ENCODE results near the gene CYP2B6.
"Not testable (repeated sequence)": the region's sequence is repeated elsewhere in the genome, so short reads cannot be mapped to it uniquely, and the experiment has no call there.

The CYP2B6 gene

DNA sequence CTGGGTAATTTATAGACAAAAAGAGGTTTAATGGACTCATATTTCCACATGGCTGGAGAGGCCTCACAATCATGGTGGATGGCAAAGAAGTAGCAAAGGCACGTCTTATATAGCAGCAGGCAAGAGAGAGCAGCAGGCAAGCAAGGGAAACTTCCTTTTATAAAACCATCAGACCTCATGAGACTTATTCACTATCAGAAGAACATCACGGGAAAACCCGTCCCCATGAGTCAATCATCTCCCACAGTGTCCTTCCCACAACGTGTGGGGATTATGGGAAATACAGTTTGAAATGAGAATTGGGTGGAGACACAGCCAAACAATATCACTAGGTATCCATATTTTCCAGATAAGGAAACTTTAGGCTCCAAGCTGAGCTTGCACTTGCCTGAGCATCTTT, 9.5 kb upstream of the CYP2B6 start:
- no peak for DNase-seq

DNA sequence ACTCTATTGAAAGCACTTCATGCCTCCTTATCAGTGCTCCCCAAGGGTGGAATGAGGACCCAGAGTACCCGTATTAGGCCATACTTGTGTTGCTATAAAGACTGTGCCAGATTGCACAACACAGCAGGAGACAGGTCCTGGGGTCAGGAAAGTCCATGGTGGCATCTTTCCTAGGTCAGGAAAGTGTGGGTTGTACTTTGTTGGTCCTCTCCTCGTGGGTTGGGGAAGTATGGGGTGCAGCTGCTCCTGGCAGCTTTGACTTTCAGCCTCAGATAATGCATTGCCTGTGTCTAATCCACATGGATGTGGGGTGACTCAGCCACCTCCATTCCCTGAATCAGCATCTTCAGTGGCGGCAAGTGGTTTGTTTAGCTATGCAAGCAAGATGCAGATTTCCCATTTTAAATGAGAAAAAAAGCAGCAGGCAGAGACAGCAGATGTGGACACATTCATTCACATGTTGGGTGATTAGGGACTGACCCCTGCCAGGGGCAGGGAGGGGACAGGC, 8.4 kb upstream of the CYP2B6 start:
- DNase-seq = no peak

DNA sequence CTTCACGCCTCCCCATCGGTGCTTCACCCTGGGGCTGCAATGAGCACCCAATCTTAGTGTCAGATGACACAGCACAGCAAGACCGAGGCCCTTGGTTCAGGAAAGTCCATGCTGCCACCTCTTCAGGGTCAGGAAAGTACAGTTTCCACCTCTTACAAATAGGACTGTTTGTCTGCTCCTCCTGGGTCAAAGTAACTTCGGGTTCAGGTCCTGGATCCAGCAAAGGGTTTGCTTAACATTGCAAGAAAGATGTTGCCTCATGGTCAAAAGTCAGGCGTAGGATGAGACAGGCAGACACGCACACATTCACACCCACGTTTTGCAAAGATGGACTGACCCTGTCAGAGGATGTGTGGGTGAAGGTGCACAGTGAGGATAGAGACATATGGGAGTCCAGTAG, 1.6 kb upstream of the CYP2B6 start:
- DNase-seq = no peak

DNA sequence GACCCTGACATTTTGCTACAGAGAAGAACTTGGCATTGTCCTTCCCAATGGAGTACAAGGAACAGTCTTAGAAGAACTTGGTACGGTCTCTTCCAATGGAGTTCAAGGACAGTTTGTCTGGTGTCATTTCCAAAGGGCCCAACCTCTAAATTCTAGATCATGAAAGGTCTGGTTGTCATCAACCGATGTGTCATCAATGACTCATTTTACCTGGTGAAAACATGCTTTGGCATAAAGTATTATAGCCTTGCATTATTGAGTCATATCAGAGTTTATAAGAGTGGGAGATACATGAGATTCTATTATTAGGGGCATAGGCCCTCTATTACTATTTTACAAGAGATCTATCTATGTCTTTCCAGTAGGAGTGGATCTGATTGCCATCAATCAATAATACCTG, 4.3 kb downstream of the CYP2B6 start:
- DNase-seq = no peak

DNA sequence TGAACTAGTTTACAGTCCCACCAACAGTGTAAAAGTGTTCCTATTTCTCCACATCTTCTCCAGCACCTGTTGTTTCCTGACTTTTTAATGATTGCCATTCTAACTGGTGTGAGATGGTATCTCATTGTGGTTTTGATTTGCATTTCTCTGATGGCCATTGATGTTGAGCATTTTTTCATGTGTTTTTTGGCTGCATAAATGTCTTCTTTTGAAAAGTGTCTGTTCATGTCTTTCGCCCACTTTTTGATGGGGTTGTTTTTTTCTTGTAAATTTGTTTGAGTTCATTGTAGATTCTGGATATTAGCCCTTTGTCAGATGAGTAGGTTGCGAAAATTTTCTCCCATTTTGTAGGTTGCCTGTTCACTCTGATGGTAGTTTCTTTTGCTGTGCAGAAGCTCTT, 7.9 kb downstream of the CYP2B6 start:
- DNase-seq = not testable (repeated sequence)

DNA sequence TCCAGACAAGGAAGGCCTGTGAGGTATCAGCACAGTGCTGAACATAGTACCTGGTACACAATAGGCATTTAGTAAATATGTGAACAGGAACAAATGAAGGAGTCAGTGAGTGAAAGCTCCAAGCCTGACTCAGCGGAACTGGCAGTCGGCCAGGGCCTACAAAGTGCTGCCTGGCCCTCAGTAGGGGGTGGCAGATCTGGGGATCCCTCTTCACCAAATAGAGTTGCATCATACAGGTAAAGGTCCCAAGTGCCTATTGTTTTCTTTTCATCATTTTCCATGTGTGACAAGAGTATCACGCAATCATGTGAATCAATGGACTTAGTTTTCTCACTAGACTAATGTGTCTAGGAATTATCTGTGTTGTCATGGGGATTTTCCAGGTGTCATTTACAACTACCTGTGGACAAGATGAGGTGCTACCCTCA, 9.2 kb downstream of the CYP2B6 start:
- DNase-seq = no peak

DNA sequence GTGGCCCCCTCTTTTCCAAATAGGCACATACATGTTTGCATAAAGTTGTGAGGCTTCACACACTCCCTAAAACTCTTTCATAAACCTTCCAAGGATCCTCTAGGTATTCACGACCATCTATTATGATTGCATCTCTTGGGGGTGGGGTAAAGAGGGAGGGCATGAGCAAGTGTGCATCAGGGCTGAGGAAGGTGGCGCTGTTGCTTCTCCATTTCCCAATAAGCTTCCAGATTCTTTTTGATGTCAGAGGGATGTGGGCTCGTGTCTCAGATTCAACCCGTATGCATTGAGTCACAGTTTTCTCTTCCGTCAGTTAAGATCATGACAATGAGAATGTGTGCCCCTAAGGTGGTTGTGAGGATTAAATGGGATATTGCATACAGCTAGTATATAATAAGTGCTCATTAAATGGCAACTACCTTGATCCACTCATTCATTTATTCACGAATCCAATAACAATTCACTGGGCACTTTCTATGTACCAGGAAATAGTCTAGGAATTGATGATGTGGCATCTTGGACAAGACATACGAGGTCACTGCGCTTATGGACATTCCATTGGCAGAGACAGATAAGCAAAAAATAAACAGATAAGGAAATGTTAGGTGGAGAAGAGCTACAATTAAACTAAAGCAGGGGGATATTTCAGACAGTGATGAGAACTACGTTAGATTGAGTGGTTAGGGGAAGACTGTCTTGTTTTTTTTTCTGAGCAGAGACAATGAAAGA, 10.3 kb downstream of the CYP2B6 start:
- DNase-seq = no peak

DNA sequence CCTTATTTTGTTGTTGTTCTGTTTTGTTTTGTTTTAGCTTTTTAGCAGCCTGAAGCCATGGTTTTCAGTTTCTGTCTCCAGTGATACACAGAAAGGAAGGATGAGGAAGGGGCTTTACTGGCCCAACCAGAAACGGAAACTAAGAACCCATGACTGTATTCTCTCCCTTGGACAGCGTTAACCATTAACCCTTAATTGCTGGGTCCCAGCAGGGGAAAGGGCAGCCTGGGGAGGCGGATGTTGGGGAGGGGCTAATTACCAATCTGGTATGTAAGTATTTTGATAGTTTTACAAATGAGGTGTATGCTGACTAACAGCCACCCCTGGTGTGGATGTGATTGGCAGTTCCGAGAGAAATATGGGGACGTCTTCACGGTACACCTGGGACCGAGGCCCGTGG, 12.6 kb downstream of the CYP2B6 start:
- not testable (repeated sequence) for DNase-seq

DNA sequence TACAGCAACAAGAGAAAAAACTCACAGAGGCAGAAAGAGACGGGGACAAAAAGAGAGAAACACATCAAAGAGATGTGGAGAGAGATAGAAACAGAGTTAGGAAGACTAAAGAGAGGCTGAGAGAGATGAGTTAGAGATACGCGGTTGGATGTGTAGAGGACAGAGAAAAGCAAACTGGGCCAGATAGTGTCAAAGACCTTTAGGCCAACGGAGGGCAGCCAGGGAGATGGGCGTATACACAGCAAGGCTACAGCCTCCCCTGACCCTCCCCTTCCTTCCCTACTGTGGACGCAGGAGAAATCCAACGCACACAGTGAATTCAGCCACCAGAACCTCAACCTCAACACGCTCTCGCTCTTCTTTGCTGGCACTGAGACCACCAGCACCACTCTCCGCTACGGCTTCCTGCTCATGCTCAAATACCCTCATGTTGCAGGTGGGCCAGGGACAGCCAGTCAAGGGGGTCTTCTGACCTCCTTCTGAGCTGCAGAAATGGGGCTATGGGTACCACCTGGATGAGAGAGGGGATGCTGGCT, 18.7 kb downstream of the CYP2B6 start:
- DNase-seq = no peak

DNA sequence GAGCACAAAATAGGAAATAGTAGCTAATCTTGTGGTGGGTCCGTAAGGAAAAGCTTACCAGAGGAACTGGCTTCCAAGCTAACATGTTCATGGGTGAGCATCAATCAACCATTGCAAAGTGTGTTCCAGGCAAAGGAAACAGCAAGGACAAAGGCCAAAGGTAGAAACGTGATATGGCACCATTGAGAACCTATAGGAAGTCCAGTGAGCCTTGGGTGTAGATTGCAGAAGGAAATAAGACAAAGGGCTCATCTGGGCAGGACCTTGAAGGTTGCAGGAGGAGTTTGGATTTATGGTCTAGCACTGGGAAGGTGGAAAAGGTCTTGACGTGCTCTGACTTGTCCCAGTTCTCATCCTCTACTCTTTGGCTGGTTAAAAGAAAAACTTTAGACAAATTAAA, 22.3 kb downstream of the CYP2B6 start:
- no peak for DNase-seq

DNA sequence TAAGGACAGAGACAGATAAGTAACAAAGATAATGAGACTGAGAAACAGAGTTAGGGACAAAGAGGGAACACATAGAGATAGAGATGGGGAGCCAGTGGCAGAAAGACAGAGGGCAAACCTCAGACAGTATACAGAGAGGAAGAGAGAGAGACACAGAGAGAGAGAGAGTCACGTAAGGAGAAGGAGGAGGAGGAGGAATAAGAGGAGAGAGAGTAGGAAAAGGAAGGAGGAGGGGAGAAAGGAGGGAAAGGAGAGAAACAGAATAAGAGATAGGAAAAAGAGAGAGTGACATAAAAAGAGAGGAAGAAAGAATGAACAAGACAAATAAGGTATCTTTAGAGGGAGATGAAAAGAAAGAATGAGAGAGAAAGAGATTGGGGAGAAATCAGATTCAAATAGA, 23.6 kb downstream of the CYP2B6 start:
- no peak for DNase-seq

DNA sequence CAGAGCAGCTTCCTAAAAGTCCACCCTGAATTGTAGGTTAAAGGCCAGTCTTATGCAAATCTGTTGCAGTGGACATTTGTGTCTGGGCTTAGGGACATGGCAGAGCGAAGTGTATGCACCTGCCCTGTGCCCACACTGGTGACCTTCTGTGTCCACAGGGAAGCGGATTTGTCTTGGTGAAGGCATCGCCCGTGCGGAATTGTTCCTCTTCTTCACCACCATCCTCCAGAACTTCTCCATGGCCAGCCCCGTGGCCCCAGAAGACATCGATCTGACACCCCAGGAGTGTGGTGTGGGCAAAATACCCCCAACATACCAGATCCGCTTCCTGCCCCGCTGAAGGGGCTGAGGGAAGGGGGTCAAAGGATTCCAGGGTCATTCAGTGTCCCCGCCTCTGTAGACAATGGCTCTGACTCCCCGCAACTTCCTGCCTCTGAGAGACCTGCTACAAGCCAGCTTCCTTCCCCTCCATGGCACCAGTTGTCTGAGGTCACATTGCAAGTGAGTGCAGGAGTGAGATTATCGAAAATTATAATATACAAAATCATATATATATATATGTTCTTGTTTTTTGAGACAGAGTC, 25.5 kb downstream of the CYP2B6 start:
- no peak for DNase-seq

DNA sequence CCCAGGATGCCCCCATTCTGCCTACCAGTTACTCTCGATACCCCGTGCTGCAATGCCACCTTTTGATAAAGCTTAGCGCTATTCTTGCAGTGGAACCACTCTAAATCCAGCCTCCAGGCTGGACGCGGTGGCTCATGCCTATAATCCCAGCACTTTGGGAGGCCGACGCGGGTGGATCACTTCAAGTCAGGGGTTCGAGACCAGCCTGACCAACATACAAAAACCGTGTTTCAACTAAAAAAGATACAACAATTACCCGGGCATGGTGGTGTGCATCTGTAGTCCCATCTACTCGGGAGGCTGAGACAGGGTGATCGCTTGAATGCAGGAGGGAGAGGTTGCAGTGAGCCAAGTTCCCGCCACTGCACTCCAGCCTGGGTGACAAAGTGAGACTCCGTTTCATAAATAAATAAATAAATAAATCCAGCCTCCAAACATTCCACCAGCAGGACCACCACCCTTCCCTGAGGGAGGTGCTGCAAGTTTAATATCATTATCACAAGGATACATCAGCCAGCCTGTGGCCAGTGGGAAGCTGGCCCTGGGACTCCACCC, 27.7 kb downstream of the CYP2B6 start:
- DNase-seq = no peak

DNA sequence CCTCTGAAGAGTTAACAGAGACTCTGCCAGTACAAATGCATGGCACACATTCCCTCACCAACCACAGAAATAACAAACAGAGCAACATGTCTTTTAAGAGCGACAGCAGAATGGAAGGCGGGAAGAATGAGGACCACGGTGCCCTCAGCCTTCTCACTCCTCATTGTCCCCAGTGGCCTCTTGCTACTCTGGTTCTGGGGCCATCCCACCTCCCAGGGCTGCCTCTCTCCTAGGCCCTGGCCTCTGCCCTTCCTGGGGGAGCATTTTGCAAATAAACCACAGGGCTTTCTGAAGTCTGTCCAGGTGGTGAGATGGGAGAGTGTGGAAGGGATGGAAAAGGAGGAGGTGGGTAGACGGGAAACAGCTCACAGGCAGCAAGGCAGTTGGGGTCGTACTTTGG, 28.3 kb downstream of the CYP2B6 start:
- DNase-seq = no peak

DNA sequence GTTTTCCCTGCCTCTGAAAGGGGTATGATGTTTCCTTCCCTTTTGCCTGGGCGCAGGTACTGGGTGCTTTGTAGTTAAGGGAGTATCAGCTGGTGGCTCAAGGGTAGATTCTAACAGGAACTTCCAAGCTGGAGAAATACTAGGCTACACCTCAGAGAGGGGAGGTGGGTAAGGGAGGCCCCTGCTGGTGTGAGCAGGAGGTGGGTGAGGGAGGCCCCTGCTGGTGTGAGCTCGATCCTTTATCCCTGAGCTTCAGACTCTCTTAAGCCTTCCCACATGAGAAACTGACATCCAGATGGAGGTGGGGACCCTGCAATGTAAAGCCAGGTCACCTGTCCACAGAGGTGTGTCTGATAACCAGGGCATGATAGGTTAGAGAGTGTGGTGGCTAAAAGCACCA, 32.1 kb downstream of the CYP2B6 start:
- DNase-seq = no peak

DNA sequence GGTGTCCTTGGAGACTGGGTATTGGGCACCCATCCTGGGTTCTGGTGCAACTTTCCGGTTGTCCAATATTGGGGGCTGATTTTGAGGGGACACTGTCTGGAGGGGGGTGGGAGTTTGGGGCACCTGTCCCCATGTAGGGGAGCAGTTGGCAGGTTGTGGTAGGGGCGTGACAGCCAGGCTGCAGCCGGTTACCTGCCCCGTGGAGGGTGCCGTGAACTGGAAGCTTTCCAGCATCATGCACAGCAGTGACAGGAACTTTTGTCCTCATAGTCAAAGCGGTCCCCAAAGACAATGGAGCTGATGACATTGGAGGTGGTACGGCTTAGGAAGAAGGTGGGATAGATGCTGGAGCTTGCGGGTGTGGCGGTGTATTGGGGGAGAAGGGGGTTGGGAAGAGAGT, 34.3 kb downstream of the CYP2B6 start:
- no peak for DNase-seq

DNA sequence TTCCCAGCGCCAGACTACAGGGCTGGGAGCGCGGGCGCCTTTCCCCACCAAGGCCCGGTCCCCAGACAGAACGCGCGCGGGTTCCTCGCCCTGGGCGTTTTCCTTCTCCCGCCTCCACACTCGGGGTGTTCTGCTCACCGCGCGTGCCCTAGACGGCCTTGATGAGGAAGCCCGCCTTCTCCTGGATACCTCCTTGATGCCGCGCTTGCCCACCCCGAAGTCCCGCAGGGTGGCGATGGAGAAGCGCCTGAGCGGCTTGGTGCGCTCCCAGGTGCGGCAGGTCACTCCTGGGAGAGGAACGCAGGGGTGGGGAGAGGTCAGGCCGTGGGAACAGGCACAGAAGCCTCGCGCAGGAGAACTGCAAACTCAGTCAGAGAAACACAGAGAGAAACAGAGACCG, 34.8 kb downstream of the CYP2B6 start:
- no peak for DNase-seq

DNA sequence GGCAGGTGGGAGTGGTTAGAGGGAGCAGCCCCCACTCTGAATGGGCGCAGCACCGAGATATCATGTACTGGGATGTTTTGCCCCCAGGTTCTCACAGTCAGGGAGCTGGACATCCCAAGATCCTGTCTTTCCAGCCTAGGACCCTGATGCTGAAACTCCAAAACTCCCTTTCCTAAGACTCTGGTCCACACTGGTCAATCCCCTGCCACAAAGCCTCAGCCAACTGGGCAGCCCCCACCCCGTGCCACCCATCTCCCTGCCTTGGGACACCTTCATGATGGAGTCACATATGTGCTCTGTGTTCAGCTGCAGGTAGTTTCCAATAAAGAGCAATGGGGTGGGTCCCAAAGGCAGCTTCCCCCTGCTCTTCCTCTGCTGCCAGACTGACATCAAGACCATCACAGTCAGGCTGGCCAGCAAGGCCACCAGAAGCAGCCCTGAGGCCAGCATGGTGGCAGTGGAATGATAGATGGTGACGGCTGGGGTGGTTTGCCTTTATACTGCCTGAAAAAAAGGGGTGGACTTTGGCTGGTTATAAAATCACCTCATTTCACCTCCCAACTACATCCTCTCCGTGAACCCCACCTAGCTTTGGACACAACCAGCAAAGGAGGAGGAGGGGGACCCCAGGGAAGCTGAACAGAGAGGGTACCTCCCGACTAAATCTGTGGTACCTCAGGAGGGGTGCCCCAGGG, 36.3 kb downstream of the CYP2B6 start:
- no peak for DNase-seq

DNA sequence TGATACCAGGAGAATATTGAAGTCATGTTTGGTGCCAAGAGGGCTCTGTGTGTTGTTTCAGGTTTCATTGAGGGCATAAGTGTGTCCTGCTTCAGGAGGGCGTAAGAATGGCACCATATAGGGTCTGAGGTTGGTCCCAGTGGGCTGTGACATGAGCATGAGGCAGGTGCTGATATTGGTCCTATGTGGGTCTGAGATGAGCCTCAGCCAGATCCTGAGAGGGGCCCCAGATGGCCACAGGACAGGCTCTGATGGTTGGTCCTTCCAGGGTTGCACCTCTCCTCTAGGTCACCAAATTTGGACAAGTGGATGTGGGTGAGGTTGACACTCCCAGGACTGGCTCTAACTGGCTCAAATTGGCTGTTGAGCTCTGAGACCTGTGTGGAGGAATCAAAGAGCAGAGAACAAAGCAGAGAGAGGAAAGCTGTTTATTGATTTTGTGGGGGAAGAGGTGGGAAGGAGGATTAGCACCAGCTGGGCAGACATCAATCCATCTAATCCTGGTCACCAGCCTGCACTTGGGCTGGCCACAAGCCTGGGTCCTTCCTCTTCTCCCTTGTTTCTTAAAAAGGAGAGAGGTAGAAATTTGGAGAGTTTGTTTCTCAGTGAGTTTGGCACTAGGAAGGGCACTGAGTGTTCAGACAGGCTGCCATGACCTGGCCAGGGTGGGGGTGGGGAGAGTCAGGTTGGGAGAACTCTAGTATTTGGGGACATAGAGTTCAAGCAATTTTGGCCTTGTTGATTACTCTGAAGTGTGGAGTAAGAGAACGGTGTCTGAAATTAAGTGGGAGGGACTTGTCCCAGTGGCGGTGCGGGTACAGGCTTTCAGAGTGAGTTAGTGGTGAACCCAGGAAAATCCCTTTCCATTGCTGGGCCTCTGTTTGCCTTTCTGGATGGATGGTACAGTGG, 38.7 kb downstream of the CYP2B6 start:
- no peak for DNase-seq

DNA sequence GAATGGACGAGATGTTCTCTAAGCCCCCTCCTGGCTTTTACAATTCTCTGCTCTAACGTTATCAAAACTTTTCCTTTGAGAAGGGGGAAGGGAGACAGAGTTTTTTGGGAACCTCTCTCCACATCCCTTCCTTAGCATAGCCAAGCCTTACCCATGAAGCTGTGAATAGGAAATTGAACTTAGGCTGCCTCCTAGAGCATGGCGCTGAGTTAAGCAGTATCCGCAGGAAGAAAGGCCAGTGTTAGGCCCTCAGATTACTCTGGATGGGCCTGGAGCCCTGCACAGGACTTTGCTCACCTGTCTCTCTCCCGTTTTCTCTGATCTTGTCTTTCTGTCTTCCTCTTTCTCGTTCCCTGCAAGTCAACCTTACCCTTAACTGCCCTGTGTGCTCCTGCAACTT, 39.6 kb downstream of the CYP2B6 start:
- DNase-seq = no peak

DNA sequence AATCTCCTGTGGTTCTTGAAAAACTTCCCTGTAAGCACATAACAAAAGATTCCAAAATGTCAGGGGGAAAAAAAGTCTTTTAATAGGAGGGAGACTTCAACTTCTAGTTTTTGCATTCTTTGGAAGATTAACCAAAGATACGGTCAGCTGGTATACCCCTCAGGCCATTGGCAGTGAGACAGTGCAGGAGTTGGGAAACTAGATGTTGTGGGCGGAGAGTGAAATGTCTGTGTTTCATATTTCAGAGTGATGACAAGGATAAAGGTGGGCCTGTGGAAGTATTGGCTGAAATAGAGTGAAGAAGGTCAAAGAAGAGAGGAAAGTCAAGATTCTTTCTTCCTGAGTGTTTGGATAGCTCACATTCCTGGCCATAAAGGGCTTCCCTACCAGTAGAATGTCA, 40.8 kb downstream of the CYP2B6 start:
- no peak for DNase-seq

DNA sequence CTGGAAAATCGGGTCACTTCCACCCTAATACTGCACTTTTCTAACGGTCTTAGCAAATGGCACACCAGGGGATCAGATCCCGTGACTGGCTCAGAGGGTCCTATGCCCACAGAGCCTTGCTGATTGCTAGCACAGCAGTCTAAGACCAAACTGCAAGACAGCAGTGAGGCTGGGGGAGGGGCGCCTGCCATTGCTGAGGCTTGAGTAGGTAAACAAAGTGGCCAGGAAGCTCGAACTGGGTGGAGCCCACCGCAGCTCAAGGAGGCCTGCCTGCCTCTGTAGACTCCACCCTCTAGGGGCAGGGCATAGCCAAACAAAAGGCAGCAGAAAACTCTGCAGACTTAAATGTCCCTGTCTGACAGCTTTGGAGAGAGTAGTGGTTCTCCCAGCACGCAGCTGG, 42.2 kb downstream of the CYP2B6 start:
- DNase-seq = not testable (repeated sequence)

DNA sequence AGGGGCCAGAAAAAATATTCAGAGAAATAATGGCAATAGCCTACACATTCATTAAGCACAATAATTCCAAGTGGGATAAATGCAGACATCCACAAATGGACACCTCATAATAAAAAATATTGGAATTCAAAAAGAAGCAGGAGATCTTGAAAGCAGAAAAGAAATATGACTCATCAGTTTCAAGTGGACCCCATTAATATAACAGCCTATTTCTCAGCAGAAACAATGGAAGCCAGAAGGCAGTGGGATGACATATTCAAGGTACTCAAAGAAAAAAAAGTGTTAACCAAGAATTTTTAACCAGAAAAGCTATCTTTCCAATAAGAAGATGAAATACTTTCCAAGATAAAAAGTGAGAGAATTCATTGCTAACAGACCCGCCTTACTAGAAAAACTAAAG, 48.7 kb downstream of the CYP2B6 start:
- no peak for DNase-seq
